PC-3 (cell line): ENCODE measurements around the gene SH3BP5L. TPM values are rescaled to one million over a fixed set of nuclear protein-coding genes. Genes with fewer than 3 reads are reported as not detected.
A peak's percentile ranks its signal among the peaks of the same experiment; 100 is the strongest.

Source experiments
- ATAC-seq: fragments of 200-7000 bp; cut with Tn5 transposase; 2 replicates; pipeline ENCODE4 v1.9.1; 2020; ENCODE audit warnings: mild to moderate bottlenecking, moderate library complexity
- BruUV-seq: library from RNA; stranded (reverse); fragments of 400-500 nt; replicated peaks from 2 replicates; lab custom pipeline; 2021; lab: Mats Ljungman, UMichigan
- CTCF ChIA-PET: fragments of 300-600 bp; sonication (Branson Sonifier 250); formaldehyde crosslinking; loops from one replicate; lab custom pipeline; 2022; ENCODE audit warnings: antibody characterized with exemption; lab: Charles Lee
- POLR2A ChIA-PET: fragments of 300-600 bp; sonication (Branson Sonifier 250); formaldehyde crosslinking; loops from one replicate; lab custom pipeline; 2022; ENCODE audit warnings: antibody characterized with exemption; ENCODE audit not compliant: unreplicated experiment; lab: Charles Lee
- DNase-seq: peaks from one replicate; pipeline ENCODE4 v3.0.0-alpha.2; 2015
- H2AFZ ChIP-seq: fragments of 300-600 bp; sonication (generic); 2 replicates; pipeline ENCODE4 v1.6.0; 2016; ENCODE audit warnings: antibody characterized with exemption, low read length
- H3F3A ChIP-seq: fragments of 300-600 bp; sonication (generic); one replicate; pipeline ENCODE4 v1.6.0; 2017; ENCODE audit warnings: antibody characterized with exemption, low read length, control low read depth, mild to moderate bottlenecking; ENCODE audit not compliant: unreplicated experiment
- H3K27ac ChIP-seq: fragments of 300-600 bp; sonication (generic); 2 replicates; pipeline ENCODE4 v1.5.1; 2016; ENCODE audit warnings: mild to moderate bottlenecking, low read length
- H3K27me3 ChIP-seq: fragments of 300-600 bp; sonication (generic); 2 replicates; pipeline ENCODE4 v1.6.1; 2016; ENCODE audit warnings: low read length, mixed read lengths
- H3K36me3 ChIP-seq: fragments of 300-600 bp; sonication (generic); 2 replicates; pipeline ENCODE4 v1.6.1; 2016; ENCODE audit warnings: low read depth, mixed run types, low read length, mixed read lengths
- H3K4me1 ChIP-seq: fragments of 300-600 bp; sonication (generic); 2 replicates; pipeline ENCODE4 v1.5.1; 2016; ENCODE audit warnings: low read length; ENCODE audit not compliant: insufficient read depth
- H3K4me2 ChIP-seq: fragments of 300-600 bp; sonication (generic); 2 replicates; pipeline ENCODE4 v1.6.0; 2016; ENCODE audit warnings: low read length
- H3K4me3 ChIP-seq: fragments of 300-600 bp; sonication (generic); 2 replicates; pipeline ENCODE4 v1.5.1; 2016; ENCODE audit warnings: mild to moderate bottlenecking, low read length, mixed read lengths
- H3K79me2 ChIP-seq: fragments of 300-600 bp; sonication (generic); 2 replicates; pipeline ENCODE4 v1.6.1; 2017; ENCODE audit warnings: low read length, mixed read lengths
- H3K9ac ChIP-seq: fragments of 300-600 bp; sonication (generic); 2 replicates; pipeline ENCODE4 v1.6.0; 2016; ENCODE audit warnings: mild to moderate bottlenecking, low read length
- H3K9me2 ChIP-seq: fragments of 300-600 bp; sonication (generic); replicated peaks from 2 replicates; pipeline ENCODE4 v1.6.1; 2016; ENCODE audit warnings: mixed run types, low read length, mixed read lengths
- H3K9me3 ChIP-seq: fragments of 300-600 bp; sonication (generic); 2 replicates; pipeline ENCODE4 v1.6.1; 2016; ENCODE audit warnings: low read length, mixed read lengths
- H4K20me1 ChIP-seq: fragments of 300-600 bp; sonication (generic); 2 replicates; pipeline ENCODE4 v1.6.1; 2016; ENCODE audit warnings: low read length, mixed read lengths
- EZH2 ChIP-seq: fragments of 300-600 bp; sonication (generic); IDR thresholded peaks from one replicate; pipeline ENCODE4 v1.6.1; 2017; ENCODE audit warnings: antibody characterized with exemption, mild to moderate bottlenecking, low read length; ENCODE audit not compliant: unreplicated experiment
- EZH2phosphoT487 ChIP-seq: fragments of 300-600 bp; sonication (generic); IDR thresholded peaks from 2 replicates; pipeline ENCODE4 v1.6.1; 2018; ENCODE audit warnings: mild to moderate bottlenecking, antibody characterized with exemption, low read length, borderline replicate concordance
- intact Hi-C: fragments of 100-400 bp; cut with micrococcal nuclease; formaldehyde crosslinking; loops from 2 replicates; pipeline ENCODE4 v1.9.0; 2023
- total RNA-seq: library from RNA; depleted of rRNA; stranded (reverse); fragments of >200 nt; gene quantifications from 2 replicates; pipeline ENCODE4 v1.2.3, GENCODE V29; 2014
- TF ChIP-seq, protein P1 (sequence below): fragments of 300-600 bp; sonication (generic); conservative IDR thresholded peaks from 2 replicates; pipeline ENCODE4 v1.5.1; 2017; ENCODE audit warnings: antibody characterized with exemption, low read depth, mild to moderate bottlenecking, low read length

The SH3BP5L gene
- total RNA-seq, 1 experiment from 2014 or later, result 63.5 TPM

DNA sequence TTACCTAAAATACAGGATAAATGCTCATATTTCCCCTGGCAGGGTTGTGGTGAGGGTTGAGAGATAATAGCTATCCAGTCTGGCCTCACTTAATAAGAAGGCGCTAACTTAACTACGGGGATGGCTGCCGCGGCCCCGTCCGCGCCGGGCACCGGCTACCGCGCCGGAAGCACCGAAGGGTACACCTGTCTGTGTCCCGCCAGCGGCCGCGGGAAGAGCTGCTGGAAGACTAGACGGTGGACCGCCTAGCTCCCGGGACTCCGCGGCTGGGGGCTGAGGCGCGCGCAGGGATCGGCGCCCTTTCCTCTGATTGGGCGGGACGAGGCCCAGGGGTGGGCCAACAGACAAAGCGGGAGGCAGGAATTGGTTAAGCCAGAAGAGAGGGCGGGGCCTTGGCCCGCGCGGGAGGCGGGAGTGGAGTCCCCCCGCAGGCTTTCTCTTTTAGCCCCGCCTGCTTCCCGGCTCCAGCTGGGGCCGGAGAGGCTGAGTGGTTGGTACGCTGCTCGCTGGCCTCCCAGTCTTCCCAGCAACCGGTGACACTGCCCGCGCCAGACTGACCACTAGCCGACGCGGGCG lies 12.2 kb upstream of the SH3BP5L start, which contains the start of gene ZNF672:
TSS of gene ZNF672 (plus strand) at position 444 of the 576 bp plus-strand sequence. CDS start 9,051 bp downstream, outside the sequence.
- DNase-seq (peak; percentile 100), ATAC-seq (peak; percentile 84)
- peak within 1 kb of the TSS; percentile 86 for H3K9ac ChIP-seq
- H2AFZ ChIP-seq, result peak within 1 kb of the TSS; percentile 86
- H3K9me3 ChIP-seq, result no peaks in the 10 kb centered on the region
- peak within 1 kb of the TSS; percentile 77 for H3K4me3 ChIP-seq
- H3F3A ChIP-seq, result no peaks in the 10 kb centered on the region
- ChIA-PET POLR2A (interaction anchor here (0.6 to 1.4 kb wide), 6 partner anchors 9 to 89 kb away, joined by 3 to 53 read pairs (median 4); partner anchors contain the start of genes SH3BP5L and ZNF692), CTCF (interaction anchor here (0.7 to 1.2 kb wide), 2 partner anchors 12 to 69 kb away, joined by 4 to 12 read pairs; partner anchors contain the start of gene SH3BP5L)
- no peak for TF ChIP-seq EZH2
- TF ChIP-seq, protein P1, sequence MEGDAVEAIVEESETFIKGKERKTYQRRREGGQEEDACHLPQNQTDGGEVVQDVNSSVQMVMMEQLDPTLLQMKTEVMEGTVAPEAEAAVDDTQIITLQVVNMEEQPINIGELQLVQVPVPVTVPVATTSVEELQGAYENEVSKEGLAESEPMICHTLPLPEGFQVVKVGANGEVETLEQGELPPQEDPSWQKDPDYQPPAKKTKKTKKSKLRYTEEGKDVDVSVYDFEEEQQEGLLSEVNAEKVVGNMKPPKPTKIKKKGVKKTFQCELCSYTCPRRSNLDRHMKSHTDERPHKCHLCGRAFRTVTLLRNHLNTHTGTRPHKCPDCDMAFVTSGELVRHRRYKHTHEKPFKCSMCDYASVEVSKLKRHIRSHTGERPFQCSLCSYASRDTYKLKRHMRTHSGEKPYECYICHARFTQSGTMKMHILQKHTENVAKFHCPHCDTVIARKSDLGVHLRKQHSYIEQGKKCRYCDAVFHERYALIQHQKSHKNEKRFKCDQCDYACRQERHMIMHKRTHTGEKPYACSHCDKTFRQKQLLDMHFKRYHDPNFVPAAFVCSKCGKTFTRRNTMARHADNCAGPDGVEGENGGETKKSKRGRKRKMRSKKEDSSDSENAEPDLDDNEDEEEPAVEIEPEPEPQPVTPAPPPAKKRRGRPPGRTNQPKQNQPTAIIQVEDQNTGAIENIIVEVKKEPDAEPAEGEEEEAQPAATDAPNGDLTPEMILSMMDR, result no peak
- no peak for TF ChIP-seq EZH2phosphoT487
- H3K4me2 ChIP-seq, result peak within 1 kb of the TSS; percentile 91
- H3K9me2 ChIP-seq, result no peaks in the 10 kb centered on the region
- no peaks in the 10 kb centered on the region for H4K20me1 ChIP-seq
- H3K4me1 ChIP-seq, result peaks cover 20% of the 10 kb centered on the region
- intact Hi-C loops, result loop anchor here (1.0 kb wide), 3 partner anchors 12 to 35 kb away; no protein-coding TSS in a partner anchor
- no peaks in the 10 kb centered on the region for H3K27me3 ChIP-seq
- no peaks in the 10 kb centered on the region; the same call in 1 of the 2 replicates for H3K36me3 ChIP-seq
- no TSS peak for BruUV-seq
- H3K27ac ChIP-seq, result peak within 1 kb of the TSS; percentile 75
- peaks cover 40% of the 10 kb centered on the region for H3K79me2 ChIP-seq

DNA sequence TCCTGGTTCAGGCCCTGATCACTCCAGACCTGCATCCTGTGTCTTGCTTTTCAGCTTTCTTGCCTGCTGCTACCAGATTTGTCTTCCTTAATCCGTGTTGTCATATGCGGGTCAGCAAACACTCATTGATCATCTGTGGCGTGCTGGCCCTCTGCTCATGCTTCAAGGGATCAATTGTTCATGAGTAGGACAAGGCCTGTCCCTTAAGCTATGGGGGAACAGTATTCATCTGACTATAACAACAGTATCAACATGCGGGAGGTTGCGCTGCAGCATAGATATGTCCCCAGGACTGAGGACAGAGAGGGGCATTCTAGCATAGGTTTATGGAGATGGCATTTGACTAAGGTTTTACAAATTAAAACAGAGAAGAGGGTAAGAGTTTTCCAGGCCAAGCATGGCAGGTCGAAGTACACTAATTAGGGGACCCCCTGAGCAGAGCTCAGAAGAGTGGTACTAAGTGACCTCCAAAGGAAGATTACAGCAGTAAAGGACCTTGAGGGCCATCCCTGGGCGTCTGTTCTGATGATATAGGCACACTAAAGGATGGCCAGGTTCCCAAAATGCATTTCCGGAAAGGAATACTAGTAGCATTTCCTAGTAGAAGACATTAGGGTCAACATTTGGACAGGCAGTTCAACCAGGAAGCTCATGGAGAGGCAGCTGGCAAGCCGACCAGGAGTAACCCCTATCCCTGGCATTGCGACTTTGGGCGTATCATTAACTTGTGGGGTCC lies 11.5 kb upstream of the SH3BP5L start:
- Histone ChIP-seq H3K4me2 (peak overlapping the region; percentile 91), H3K4me3 (peak overlapping the region; percentile 77), H3K79me2 (peaks cover 33% of the 10 kb centered on the region), H3K9me2 (no peaks in the 10 kb centered on the region), H2AFZ (peak overlapping the region; percentile 86), H3K36me3 (no peaks in the 10 kb centered on the region), H3K9ac (peak overlapping the region; percentile 86), H3K27ac (no peak overlapping the region; the same call in 1 of the 2 replicates), H3K9me3 (no peaks in the 10 kb centered on the region), H3K27me3 (no peaks in the 10 kb centered on the region), H3K4me1 (peaks cover 20% of the 10 kb centered on the region), H3F3A (no peaks in the 10 kb centered on the region), H4K20me1 (no peaks in the 10 kb centered on the region)
- TF ChIP-seq EZH2phosphoT487, result no peak
- TF ChIP-seq, protein P1, result no peak
- no peak for TF ChIP-seq EZH2
- CTCF ChIA-PET, result interaction anchor here (0.7 to 1.2 kb wide), 2 partner anchors 11 to 70 kb away, joined by 4 to 12 read pairs; partner anchors contain the start of gene SH3BP5L
- intact Hi-C loops, result no loop called here
- BruUV-seq, result TSS peak; percentile 77
- ATAC-seq (no peak), DNase-seq (no peak)
- POLR2A ChIA-PET, result interaction anchor here (0.6 to 1.4 kb wide), 5 partner anchors 11 to 89 kb away, joined by 3 to 53 read pairs (median 5); partner anchors contain the start of genes SH3BP5L and ZNF692
